NCI-H1930 (cell line): Measurements from ENCODE around the gene EARS2.

Experiments used
- DNase-seq, 2 experiments: peaks; one replicate each; lab custom pipeline; 2025; lab: John Stamatoyannopoulos, UW

Gene EARS2

DNA sequence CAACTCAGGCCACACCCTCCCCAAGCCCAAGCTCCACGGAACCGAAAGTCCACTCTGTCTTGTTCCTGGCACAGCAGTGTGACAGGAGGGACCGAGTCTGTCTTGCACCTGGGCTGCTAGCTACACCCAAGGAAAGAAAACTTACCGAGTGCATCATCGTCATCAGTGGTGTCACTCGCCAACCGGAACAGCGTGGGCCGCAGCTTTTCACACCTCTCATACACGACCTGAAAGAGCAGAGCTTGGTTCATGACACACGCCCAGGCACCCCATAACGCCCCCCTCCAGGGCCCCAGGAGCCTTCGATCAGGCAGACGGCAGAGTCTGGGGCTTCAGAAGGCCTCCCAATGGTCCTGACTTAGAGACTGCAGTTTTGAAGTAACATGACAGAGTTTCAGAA is 74.4 kb downstream of the EARS2 start:
- DNase-seq: no peak

DNA sequence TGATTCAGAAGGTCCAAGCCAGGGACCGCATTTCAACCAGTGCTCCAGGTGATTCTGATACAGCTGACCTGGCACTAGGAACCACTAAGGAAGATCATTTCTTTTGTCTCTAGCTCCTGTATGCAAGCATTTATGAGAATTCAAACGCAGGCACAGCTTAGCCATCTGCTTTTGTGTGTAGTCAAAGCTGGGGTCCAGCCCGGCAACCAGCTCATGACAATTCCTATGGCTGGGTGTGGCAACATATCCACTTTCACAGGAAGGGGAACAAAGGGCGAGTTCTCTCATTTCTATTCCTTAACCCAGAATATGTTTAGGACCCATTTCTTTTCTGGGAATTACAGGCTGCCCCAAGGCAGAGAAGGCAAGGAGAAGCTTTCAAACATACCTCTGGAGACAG is 76.9 kb downstream of the EARS2 start:
- no peak for DNase-seq

DNA sequence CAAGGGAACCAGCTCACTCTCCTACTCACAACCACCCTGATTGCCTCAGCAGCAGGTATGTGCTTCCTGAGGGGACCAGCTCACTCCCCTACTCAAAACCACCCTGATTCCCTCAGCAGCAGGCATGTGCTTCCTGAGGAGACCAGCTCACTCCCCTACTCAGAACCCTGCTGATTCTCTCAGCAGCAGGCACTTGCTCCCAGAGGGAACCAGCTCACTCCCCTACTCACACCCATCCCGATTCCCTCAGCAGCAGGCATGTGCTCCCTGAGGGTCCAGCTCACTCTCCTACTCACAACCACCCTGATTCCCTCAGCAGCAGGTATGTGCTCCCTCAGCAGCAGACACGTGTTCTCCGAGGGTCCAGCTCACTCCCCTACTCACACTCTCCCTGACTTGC is 78.0 kb downstream of the EARS2 start:
- no peak for DNase-seq

DNA sequence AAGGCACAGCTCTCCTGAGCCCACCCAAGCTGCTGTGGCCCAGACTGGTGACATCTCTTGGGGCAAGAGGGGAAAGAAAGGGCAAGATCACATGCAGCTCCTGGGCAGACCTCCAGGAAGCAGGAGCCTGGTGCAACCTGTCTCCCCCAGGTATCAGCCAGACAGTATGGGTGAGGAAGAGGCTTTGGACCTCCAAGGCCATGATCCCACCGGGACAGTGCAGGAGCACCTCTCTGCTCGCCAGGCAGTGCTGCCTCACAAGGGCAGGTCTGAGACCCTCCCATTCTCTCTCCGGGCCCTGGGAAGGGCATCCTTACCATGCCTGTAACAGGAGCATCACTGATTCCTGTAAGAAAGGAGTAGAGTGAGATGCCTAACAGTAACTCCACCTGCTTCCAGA is 78.6 kb downstream of the EARS2 start:
- no peak for DNase-seq

DNA sequence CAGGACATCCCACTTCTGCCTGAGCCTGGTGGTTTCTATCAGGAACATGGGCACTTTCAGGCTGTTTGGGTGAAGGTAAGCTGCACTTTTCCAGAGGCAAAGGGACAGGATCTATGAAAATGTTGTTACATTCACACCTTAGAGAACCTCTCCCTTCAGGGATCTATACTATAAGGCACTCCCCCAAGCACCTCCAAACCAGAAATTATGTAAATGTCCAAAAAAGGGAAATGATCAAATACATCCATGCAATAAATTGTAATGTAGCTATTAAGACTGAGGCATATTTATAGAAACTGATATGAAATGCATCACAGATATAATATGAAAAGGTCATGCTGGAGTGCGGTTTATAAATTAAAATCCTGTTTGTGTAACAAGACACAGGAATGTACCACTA is 80.9 kb downstream of the EARS2 start:
- DNase-seq: no peak
